Stimulated activated CD8-positive, alpha-beta memory T cell treated with anti-CD3 and anti-CD28 coated beads, Interleukin-2, amount 100 ng/mL, for 48 hours (primary cell): Measurements from ENCODE around the gene ZNF496.
"Not testable (repeated sequence)": the region's sequence is repeated elsewhere in the genome, so short reads cannot be mapped to it uniquely, and the experiment has no call there.

ENCODE experiments used
- DNase-seq, 2 donors: peaks; one replicate each; pipeline ENCODE4 v3.0.0-alpha.2; 2020; ENCODE audit warnings: low read depth in 2 of 2

The ZNF496 gene

DNA sequence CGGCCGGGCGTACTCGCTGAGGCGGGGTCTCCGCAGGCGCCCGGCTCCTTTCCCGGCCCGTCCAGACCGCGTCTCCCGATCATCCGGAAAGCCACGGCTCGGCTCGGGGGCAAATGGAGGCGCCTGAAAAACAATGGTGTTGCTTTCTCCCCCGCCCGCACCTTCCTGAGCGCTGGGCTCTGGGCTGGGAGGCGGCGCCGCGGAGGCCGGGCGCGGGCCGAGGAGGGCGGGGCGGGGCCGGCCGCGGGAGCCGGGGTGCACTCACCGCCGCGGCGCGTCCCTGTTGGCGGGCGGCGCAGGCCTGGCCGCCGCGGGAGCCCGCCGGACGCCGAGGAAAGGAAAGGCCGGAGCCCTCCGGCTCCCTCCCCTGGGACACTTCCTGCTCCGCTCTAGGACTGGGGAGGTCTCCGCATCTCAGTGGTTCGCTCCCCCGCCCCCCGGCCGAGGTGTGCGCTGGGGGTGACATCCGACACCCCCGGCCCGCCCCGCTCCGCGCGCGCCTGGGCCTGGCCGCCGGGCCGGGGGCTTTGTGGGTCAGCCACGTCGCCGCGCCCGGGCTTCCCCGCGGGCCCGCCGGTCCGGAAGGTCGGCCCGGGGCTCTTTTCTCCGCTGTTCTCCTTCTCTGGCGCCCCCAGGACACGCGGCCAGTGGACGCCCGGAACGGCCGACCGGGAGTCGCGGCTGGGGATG, at the start of gene ZNF496:
Gene ZNF496, minus strand, starts transcription at position 343 of the 690 bp plus-strand sequence. CDS start 2,289 bp downstream, outside the sequence.
- peak; percentile 44 to 51 for DNase-seq

DNA sequence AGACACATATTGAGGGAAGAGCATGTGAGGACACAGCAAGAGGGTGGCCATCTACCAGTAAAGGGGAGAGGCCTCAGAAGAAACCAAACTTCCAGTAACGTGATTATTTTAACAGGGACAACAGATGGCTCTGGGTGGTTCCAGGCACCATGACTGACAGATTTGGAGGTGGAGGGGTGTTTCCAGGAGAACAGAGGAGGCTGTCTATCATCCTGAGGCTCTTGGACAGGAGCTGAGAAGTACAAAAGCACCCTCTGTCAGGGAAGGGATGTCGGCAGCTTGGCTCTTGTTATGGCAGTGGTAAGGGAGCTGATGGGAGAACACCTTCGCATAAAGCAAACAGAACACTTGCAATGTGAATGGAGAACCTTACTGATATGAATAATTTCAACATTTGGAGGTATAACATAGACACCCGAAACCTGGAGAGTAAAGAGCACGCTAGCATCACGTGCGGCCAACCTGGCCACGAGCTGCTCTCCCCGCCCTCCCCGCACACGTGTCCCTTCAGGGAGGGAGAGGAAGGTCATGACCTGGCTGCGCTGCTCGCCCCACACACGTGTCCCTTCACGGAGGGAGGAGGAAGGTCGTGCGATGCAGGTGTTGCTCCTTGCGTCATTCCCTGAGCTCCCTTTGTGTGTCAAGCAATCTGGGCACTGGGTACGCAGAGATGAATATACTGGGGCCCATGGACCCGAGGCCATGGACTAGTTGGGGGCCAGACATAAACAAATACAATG, 46.8 kb upstream of the ZNF496 start:
- no peak for DNase-seq

DNA sequence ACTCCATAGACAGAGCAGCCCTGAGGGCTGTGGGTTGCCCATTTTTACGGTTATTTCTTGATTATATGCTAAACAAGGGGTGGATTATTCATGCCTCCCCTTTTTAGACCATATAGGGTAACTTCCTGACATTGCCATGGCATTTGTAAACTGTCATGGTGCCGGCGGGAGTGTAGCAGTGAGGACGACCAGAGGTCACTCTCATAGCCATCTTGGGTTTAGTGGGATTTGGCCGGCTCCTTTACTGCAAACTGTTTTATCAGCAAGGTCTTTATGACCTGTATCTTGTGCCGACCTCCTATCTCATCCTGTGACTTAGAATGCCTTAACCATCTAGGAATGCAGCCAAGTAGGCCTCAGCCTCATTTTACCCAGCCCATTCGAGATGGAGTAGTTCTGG, 46.0 kb upstream of the ZNF496 start:
- DNase-seq = not testable (repeated sequence)

DNA sequence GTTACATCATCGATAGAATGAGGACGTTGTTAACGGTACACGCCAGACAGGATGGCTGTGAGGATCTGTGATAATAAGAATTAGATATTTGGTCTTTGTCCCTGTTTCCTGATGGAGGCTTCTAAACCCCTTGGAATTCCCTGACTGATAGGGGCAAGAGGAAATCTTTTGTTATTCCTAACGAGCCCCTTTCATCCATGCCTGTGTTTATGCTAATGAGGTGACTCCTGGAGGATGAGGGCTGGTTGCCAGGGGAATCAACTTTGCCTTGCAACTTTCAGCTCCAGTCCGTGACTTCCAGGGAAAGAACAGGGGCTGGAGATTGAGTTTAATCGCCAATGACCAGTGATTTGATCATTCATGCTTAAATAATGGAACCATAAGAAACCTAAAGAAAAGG, 45.0 kb upstream of the ZNF496 start:
- no peak for DNase-seq

DNA sequence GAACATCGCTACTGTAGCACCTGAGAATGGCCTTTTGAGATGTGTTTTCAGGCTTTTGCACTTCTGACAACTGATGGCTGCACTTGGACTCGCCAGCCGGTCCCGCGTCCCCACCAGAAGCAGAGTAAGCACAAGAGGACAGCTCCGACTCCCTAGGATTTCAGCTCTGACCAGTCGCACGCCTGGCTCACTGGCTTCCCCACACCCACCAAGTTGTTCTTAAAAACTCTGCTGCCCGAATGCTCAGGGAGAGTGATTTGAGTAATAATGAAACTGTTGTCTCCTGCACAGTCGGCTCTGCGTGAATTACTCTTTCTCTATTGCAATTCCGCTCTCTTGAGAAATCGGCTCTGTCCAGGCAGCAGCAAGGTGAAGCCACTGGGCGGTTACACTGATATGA, 44.1 kb upstream of the ZNF496 start:
- DNase-seq = no peak

DNA sequence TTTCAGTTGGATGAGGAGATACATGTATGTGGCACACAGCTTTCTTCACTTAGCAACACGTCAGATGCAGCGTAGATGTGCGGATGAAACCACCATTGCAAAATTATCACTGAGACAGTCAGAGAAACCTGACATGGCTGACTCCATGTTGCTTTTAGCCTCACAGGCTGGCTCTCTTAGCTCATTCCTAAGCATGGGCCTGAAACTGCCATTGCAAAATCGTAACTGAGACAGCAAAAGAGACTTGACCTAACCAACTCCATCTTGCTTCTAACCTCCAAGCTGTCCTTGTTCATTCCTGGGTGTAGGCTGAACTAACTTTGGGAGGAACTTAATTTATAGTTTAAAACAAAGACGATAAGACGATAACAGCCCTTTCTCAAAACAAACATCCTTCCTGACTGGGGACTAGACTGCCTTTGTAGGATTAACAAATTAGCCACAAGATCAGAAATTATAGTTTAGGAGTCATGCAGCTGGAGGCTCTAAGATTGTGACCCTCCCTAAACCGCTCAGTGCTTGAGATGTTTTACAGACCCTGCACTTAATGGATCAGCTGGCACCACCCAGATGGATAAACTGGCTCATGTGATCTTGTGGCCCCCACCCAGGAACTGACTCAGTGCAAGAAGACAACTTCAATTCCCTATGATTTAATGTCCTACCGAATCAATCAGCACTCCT, 43.1 kb upstream of the ZNF496 start:
- not testable (repeated sequence) for DNase-seq

DNA sequence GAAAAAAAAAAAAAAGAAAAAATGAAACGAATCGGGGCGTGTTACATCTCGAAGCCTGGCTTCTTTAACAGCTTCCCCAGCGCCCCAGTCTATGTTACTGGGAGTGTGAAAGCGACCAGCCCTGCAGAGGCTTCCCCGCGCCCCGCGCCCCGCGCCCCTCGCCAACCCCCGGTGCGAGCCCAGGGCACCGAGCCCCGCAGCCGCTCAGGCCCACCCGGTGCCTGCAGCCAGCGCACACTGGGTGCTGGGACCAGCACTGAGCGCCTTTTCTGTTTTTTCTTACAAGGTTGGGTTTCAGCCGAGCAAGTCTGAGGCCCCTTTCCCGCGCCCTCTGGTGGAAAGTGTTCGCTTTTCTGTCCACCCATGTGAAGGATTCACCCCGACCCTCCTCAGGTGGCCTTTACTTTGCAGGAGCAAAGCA, 42.1 kb upstream of the ZNF496 start:
- peak; percentile 40 to 50 for DNase-seq

DNA sequence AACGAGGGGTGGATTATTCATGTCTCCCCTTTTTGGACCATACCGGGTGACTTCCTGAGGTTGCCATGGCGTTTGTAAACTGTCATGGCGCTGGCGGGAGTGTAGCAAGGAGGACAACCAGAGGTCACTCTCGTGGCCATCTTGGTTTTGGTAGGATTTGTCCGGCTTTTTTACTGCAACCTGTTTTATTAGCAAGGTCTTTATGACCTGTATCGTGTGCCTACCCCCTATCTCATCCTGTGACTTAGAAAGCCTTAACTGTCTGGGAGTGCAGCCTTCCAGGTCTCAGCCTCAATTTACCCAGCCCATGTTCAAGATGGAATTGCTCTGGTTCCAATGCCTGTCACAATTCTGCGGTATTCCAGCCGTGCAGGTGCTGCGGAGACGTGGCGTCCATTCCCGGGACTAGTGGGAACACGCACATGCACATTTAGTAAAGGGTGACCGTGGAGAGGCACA, 40.2 kb upstream of the ZNF496 start:
- no peak for DNase-seq

DNA sequence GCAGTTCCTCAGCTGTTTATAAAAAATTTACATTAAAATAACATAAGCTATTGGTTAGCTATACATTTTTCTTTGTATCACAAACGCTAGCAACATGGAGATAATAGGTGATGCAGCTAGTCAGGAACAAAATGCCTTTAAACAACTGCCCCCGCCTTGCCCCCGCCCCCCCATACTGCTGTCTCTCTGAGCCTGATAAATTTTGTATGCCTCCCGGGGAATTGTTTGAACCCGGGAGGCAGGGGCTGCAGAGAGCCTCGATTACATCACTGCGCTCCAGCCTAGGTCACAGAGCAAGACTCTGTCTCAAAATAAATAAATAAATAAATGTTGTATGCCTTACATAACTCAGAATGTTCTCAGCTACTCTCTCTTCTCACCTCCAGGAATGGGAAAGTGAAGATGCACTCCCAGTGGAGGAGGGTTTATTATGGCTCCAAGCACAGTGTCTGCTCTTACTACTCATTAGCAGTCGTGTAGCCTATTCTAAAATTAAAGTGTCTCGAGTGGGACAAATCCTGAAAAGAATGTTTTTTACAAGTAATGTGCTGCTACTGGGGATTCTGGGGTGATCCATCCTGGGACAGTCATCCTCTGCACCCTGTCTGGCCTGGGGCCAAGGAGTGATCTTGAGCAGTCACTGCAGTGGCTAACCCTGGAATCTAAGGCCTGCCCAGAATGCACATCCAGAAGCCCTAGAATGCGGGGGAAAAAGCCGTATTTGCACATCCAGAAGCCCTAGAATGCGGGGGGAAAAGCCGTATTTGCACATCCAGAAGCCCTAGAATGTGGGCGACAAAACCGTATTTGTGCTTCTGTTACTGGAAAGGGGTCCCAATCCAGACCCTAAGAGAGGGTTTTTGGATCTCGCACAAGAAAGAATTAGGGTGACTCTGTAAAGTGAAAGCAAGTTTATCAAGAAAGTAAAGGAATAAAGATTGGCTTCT, 39.4 kb upstream of the ZNF496 start:
- DNase-seq = no peak

DNA sequence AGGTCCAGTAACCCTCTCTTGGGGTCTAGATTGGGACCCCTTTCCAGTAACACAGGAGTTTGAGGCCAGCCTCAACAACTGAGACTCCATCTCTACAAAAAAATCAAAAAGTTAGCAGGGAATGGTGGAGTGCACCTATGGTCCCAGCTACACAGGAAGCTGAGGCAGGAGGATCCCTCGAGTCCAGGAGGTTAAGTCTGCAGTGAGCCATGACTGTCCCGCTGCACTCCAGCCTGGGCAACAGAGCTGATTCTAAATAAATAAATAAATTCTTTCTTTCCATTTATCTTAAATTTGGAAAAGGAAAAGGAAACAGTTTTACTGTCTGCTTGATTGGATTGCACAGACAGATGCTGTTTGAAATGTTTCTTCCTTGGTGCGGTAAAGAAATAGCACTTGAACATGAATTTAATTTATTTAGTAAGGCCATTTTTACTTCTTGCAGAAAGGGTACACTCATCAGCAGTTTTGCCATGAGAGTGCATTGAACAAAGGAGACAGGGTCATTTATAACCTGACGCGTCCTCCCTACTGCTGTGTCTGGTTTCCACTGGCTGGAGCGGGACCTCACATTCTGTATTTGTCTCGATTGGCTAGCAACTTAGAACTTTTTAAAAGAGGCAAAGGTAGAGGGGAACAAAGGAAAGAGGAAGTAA, 37.0 kb upstream of the ZNF496 start:
- DNase-seq = no peak

DNA sequence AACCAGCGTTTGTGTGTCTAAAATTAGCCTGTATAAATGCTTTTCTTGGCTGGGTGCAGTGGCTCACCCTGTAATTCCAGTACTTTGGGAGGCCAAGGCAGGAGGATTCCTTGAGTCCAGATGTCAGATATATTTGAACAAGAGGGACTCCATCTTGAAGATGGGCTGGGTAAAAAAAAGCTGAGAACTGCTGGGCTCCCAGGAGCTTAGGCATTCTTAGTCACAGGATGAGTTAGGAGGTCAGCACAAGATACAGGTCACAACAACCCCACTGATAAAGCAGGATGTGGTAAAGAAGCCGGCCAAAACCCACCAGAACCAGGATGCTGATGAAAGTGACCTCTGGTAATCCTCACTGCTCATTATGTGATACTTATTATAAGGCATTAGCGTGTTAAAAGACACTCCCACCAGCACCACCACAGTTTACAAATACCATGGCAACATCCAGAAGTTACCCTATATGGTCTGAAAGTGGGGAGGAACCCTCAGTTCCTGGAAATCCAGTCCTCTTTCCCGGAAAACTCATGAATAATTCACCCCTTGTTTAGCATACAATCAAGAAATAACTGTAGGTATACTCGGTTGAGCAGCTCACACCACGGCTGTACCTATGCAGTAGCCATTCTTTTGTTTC, 36.2 kb upstream of the ZNF496 start:
- no peak for DNase-seq

DNA sequence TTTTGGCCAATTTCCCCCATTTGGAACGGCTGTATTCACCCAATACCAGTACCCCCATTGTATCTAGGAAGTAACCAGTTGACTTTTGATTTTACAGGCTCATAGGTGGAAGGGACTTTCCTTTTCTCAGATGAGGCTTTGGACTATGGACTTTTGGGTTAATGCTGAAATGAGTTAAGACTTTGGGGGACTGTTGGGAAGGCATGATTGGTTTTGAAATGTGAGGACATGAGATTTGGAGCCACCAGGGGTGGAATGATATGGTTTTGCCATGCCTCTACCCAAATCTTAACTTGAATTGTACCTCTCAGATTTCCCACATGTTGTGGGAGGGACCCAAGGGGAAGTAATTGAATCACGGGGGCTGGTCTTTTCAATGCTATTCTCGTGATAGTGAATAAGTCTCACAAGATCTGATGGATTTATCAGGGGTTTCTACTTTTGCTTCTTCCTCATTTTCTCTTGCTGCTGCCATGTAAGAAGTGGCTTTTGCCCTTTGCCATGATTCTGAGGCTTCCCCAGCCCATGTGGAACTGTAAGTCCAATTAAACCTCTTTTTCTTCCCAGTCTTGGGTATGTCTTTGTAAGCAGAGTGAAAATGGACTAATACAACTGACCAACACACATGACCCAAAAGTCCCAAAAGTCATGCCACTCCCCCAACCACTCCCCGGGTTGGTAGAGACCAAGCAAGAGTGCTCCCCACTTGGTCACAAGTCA, 35.4 kb upstream of the ZNF496 start:
- no peak for DNase-seq

DNA sequence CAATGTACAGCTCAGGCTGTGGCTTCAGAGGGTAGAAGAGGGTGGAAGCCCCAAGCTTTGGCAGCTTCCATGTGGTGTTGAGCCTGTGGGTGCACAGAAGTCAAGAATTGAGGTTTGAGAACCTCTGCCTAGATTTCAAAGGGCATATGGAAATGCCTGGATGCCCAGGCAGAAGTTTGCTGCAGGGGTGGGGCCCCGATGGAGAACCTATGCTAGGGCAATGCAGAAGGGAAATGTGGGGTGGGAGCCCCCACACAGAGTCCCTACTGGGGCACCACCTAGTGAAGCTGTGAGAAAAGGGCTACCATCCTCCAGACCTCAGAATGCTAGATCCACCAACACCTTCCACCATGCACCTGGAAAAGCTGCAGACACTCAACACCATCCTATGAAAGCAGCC, 34.7 kb upstream of the ZNF496 start:
- DNase-seq = not testable (repeated sequence)

DNA sequence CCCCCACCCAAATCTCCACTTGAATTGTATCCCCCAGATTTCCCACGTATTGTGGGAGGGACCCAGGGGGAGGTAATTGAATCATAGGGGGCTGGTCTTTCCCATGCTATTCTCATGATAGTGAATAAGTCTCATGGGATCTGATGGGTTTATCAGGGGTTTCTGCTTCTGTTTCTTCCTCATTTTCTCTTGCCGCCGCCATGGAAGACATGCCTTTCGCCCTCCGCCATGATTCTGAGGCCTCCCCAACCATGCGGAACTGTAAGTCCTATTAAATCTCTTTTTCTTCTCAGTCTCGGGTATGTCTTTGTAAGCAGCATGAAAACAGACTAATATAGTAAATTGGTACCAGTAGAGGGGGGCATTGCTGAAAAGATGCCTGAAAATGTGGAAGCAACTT, 33.4 kb upstream of the ZNF496 start:
- DNase-seq = no peak

DNA sequence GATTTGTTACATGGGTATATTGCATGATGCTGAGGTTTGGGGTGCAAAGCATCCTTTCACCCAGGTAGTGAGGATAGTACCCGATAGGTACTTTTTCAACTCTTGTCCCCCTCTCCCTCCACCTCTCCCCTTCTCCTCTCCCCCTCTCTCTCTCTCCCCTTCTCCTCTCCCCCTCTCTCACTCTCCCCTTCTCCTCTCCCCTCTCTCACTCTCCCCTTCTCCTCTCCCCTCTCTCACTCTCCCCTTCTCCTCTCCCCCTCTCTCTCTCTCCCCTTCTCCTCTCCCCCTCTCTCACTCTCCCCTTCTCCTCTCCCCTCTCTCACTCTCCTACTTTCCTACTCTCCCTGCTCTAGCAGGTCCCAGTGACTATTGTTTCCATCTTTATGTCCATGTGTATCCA, 31.3 kb upstream of the ZNF496 start:
- DNase-seq = not testable (repeated sequence)

DNA sequence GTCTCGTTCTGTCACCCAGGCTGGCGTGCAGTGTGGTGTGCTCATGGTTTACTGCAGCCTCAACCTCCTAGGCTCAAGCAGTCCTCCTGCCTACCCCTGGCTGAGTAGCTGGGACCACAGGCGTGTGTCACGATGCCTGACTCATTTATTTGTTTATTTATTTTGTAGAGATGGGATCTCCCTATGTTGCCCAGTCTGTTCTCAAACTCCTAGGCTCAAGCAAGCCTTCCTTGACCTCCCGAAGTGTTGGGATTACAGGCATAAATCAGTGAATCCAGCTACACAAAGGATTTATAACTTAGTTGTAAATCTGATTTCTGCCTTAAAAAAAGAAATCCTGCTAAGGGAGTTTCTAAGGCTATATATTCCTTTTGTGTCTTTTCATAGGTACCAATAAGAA, 30.5 kb upstream of the ZNF496 start:
- DNase-seq = no peak

DNA sequence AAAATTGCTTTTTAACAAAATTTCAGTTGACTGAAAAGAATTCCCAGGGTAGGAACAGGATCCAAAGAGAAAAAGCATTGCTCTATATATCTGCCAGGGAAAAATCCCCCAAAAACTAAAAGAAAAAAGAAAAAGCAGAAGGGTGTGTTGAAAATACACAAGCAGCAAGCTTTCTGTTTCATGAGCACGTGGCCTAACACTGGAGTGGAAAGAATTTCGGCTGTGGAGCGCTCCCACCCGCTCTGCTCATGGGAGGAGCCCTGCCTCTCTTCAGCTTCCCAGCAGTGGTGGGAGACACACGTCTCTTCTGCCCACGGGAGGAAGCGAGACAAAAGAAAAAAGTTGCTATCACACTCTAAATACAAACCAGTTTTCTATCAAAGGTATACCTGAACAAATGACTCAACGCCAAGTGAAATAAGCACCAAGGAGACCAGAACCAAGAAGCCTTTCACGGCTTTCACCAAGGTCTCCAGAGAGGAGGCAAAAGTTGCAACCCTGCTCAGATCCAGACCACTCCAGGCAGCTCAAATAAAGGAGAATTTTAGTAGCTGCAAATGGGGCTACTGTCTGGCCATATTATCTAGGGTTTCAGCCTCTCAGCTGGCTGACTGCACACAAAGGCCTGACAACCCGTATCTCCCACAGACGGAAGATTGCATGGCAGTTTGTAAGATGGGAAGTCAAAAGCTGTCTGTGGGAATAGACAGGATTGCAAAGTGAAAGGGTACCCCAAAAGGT, 29.5 kb upstream of the ZNF496 start:
- DNase-seq = no peak

DNA sequence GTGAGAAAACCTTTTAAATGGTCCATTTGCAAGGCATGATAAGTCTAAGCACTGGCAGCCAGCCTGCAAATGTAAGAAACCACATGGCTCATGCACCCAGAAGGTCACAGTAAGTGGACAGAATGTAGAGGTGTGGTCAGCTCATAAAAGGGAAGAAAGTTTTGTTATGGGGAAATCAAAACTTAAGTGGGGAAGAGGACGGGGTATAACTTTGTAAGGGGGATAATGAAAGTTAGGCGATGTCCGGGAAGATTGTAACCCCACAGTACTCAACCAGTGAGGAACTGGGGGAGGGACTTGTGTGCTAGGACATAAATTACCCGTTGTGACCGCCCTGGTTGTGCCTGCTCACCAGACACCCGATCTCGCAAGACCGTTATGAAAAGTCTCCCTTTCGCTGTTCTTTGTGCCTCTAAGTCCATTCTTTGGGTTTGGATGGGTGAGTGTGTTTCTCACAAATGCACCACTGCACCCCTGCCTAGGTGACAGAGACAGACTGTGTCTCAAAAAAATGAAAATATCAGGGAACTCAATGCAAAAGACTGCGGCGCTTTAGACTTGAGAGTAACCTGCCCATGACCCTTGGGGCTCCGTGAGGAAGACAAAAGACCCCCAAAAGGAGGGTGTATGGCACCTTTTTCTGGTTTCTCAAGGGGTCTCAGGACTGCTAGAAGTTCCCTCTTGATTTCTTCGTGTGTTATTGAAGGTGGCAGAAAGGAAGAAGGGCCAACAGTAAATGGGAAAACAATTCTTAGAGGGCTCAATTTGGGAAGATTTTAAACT, 28.6 kb upstream of the ZNF496 start:
- no peak for DNase-seq
